K562 (cell line): Measurements from ENCODE around the gene AIFM3. TPM values are rescaled to one million over a fixed set of nuclear protein-coding genes. Genes with fewer than 3 reads are reported as not detected.
A peak's percentile ranks its signal among the peaks of the same experiment; 100 is the strongest.

Experiments
- CHCHD3 ChIP-seq: fragments of 250-450 bp; sonication (Bioruptor Pico); IDR thresholded peaks from 2 replicates; pipeline ENCODE4 v2.1.2; 2022; ENCODE audit warnings: mild to moderate bottlenecking
- CHD2 ChIP-seq: IDR thresholded peaks from 2 replicates; pipeline ENCODE4 v1.6.1; 2011; ENCODE audit warnings: low read depth, low read length
- CREB1 ChIP-seq, 2 experiments: sonication (generic) in 1 of 2; formaldehyde crosslinking in 1 of 2; IDR thresholded peaks; 2 replicates each; pipeline versions ENCODE4 v1.6.1 to v1.8.0; 2012 to 2022; ENCODE audit warnings: inconsistent platforms in 1 of 2, mild to moderate bottlenecking in 1 of 2, missing genetic modification reagents in 1 of 2, moderate library complexity in 1 of 2
- EP300 ChIP-seq: IDR thresholded peaks from 2 replicates; pipeline ENCODE4 v1.6.1; 2012; ENCODE audit warnings: low read length, improper control_type of control experiment
- ILK ChIP-seq: fragments of 450-650 bp; IDR thresholded peaks from 2 replicates; pipeline ENCODE4 v1.6.1; 2016; ENCODE audit warnings: missing genetic modification characterization, low read depth, mild to moderate bottlenecking, missing compliant biosample characterization, moderate library complexity, borderline replicate concordance
- KDM5B ChIP-seq: fragments of 200-600 bp; sonication (generic); IDR thresholded peaks from 2 replicates; pipeline ENCODE4 v1.6.1; 2012; ENCODE audit warnings: low read depth, mild to moderate bottlenecking, moderate library complexity, low read length, control low read depth, inconsistent platforms; ENCODE audit not compliant: insufficient replicate concordance
- LCOR ChIP-seq: sonication (generic); formaldehyde crosslinking; IDR thresholded peaks from 2 replicates; pipeline ENCODE4 v1.8.0; 2022; ENCODE audit warnings: mild to moderate bottlenecking, missing genetic modification reagents
- MAFF ChIP-seq: IDR thresholded peaks from 2 replicates; pipeline ENCODE4 v1.6.1; 2012; ENCODE audit warnings: low read length, improper control_type of control experiment
- POLR2H ChIP-seq: IDR thresholded peaks from 2 replicates; pipeline ENCODE4 v1.6.1; 2016; ENCODE audit warnings: missing genetic modification characterization, low read depth, mild to moderate bottlenecking, control low read depth, missing compliant biosample characterization, moderate library complexity
- RBM25 ChIP-seq: fragments of 200-400 bp; formaldehyde crosslinking; IDR thresholded peaks from 2 replicates; pipeline ENCODE4 v1.6.1; 2018; ENCODE audit warnings: low read length, low read depth, moderate library complexity; ENCODE audit not compliant: severe bottlenecking
- SPI1 ChIP-seq: IDR thresholded peaks from 2 replicates; pipeline ENCODE4 v1.6.1; 2011; ENCODE audit warnings: low read depth, low read length, control low read depth, borderline replicate concordance
- TRIM28 ChIP-seq: fragments of 450-650 bp; IDR thresholded peaks from 2 replicates; pipeline ENCODE4 v1.6.1; 2017
- ZC3H4 ChIP-seq: sonication (generic); formaldehyde crosslinking; IDR thresholded peaks from 2 replicates; pipeline ENCODE4 v1.9.0; 2021; ENCODE audit warnings: missing genetic modification reagents, borderline replicate concordance
- ZFX ChIP-seq: sonication (generic); formaldehyde crosslinking; IDR thresholded peaks from 2 replicates; pipeline ENCODE4 v1.8.0; 2022; ENCODE audit warnings: mild to moderate bottlenecking, missing genetic modification reagents, moderate library complexity
- ZKSCAN8 ChIP-seq: fragments of 200-800 bp; sonication (Bioruptor generic); IDR thresholded peaks from 2 replicates; pipeline ENCODE4 v1.6.1; 2016; ENCODE audit warnings: missing genetic modification characterization, missing compliant biosample characterization
- ZNF175 ChIP-seq: fragments of 200-800 bp; sonication (Bioruptor generic); IDR thresholded peaks from 2 replicates; pipeline ENCODE4 v1.6.1; 2016; ENCODE audit warnings: low read depth, mild to moderate bottlenecking, missing genetic modification characterization, missing compliant biosample characterization
- ZNF41 ChIP-seq: fragments of 250-450 bp; sonication (Bioruptor Pico); conservative IDR thresholded peaks from 2 replicates; pipeline ENCODE4 v1.4.0; 2020; ENCODE audit warnings: mild to moderate bottlenecking
- ZNF444 ChIP-seq: fragments of 250-450 bp; sonication (Bioruptor Pico); IDR thresholded peaks from 2 replicates; pipeline ENCODE4 v1.4.0; 2020; ENCODE audit warnings: mild to moderate bottlenecking, moderate library complexity
- ZNF561 ChIP-seq: fragments of 450-650 bp; formaldehyde crosslinking; conservative IDR thresholded peaks from 2 replicates; pipeline ENCODE4 v1.4.0; 2020; ENCODE audit warnings: mild to moderate bottlenecking, moderate library complexity
- ZNF764 ChIP-seq: fragments of 250-450 bp; sonication (Bioruptor Pico); IDR thresholded peaks from 2 replicates; pipeline ENCODE4 v1.4.0; 2020; ENCODE audit warnings: low read depth, mild to moderate bottlenecking, moderate library complexity
- ZZZ3 ChIP-seq: fragments of 450-650 bp; IDR thresholded peaks from 2 replicates; pipeline ENCODE4 v1.6.1; 2016; ENCODE audit warnings: antibody characterized with exemption, mild to moderate bottlenecking, moderate library complexity
- polyA plus RNA-seq, 8 experiments: library from polyadenylated mRNA; depleted of rRNA in 4 of 8; stranded (reverse) in 5 of 8; unstranded in 3 of 8; fragments of >200 nt; fragmentation: Nextera tagmentation in 2 of 8; fragmentation: Illumina TruSeq in 1 of 8; extraction: Ambion mirVana in 2 of 8; extraction: Trizol in 1 of 8; gene quantifications; 2 replicates each; pipeline versions ENCODE4 v1.2.1 to v1.2.3, GENCODE V29; 2011 to 2014; ENCODE audit warnings: inconsistent platforms in 1 of 8, missing spikeins in 1 of 8
- total RNA-seq, 7 experiments: library from RNA; depleted of rRNA in 6 of 7; stranded (reverse); fragments of >200 nt in 6 of 7; fragmentation: Illumina TruSeq in 2 of 7; extraction: Trizol in 2 of 7; gene quantifications; 2 replicates each; pipeline versions ENCODE4 v1.2.1 to v1.2.3, GENCODE V29; 2011 to 2021; ENCODE audit warnings: low replicate concordance in 1 of 7
- TF ChIP-seq, protein P1 (sequence below): sonication (generic); formaldehyde crosslinking; IDR thresholded peaks from 2 replicates; pipeline ENCODE4 v1.8.0; 2022; ENCODE audit warnings: missing genetic modification reagents, mild to moderate bottlenecking, borderline replicate concordance
- TF ChIP-seq, protein P2 (sequence below): fragments of 250-450 bp; sonication (Bioruptor Pico); IDR thresholded peaks from 2 replicates; pipeline ENCODE4 v1.4.0; 2020; ENCODE audit warnings: mild to moderate bottlenecking, moderate library complexity
- TF ChIP-seq, protein P3 (sequence below): sonication (generic); formaldehyde crosslinking; IDR thresholded peaks from 2 replicates; pipeline ENCODE4 v1.8.0; 2022; ENCODE audit warnings: missing genetic modification reagents, mild to moderate bottlenecking, moderate library complexity, borderline replicate concordance

Gene AIFM3
- total and polyA plus RNA-seq, 9 of the 15 experiments (the other 6 are each of a cell fraction or from before 2014, with no cell fraction given), result 0.03 to 0.20 (median 0.07) TPM; not detected in 1

DNA sequence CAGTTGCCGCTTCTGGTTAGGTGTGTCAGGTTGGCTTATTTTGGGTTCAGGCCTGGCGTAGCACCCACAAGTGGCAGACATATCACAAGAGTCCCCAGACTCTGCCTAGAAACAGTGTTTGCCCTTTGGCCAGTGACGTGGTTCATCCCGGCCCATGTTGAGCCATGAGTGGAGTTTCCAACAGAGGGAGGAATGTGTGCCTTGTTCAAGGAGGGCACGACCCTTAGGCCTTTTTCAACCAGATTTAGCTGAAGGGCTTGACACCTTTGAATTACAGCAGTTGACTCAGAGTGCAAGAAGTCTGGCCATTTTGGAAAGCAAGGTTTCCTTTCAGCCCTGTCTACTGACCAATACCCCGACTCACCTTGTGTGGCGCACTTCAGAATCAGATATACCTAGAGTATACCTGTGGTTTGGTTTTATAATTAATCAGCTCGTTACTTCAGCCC is 15.1 kb upstream of the AIFM3 start (continued):
- TF ChIP-seq LCOR (0 out of 2 replicates have a peak, but pooled peaks have one; percentile 14), EP300 (no peak), RBM25 (no peak), ZNF444 (CRISPR knock-in tag) (no peak), ZC3H4 (peak; percentile 80; the same call in 1 of the 2 replicates), ZNF764 (CRISPR knock-in tag) (no peak), POLR2H (tag) (no peak), ZZZ3 (no peak), ZNF41 (no peak), CREB1 (IDR thresholded peaks at IDR 0.05) (no peak), CREB1 (CRISPR knock-in tag; IDR thresholded peaks at IDR 0.05) (no peak), ZNF561 (CRISPR knock-in tag) (no peak), ILK (tag) (no peak), CHCHD3 (CRISPR knock-in tag) (no peak), ZKSCAN8 (no peak), MAFF (no peak), CHD2 (no peak), ZFX (CRISPR knock-in tag) (no peak), ZNF175 (CRISPR knock-in tag) (no peak), SPI1 (no peak), KDM5B (peak; percentile 51), TRIM28 (no peak)
- TF ChIP-seq, protein P1, sequence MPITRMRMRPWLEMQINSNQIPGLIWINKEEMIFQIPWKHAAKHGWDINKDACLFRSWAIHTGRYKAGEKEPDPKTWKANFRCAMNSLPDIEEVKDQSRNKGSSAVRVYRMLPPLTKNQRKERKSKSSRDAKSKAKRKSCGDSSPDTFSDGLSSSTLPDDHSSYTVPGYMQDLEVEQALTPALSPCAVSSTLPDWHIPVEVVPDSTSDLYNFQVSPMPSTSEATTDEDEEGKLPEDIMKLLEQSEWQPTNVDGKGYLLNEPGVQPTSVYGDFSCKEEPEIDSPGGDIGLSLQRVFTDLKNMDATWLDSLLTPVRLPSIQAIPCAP (CRISPR knock-in tag), result no peak
- TF ChIP-seq, protein P2, sequence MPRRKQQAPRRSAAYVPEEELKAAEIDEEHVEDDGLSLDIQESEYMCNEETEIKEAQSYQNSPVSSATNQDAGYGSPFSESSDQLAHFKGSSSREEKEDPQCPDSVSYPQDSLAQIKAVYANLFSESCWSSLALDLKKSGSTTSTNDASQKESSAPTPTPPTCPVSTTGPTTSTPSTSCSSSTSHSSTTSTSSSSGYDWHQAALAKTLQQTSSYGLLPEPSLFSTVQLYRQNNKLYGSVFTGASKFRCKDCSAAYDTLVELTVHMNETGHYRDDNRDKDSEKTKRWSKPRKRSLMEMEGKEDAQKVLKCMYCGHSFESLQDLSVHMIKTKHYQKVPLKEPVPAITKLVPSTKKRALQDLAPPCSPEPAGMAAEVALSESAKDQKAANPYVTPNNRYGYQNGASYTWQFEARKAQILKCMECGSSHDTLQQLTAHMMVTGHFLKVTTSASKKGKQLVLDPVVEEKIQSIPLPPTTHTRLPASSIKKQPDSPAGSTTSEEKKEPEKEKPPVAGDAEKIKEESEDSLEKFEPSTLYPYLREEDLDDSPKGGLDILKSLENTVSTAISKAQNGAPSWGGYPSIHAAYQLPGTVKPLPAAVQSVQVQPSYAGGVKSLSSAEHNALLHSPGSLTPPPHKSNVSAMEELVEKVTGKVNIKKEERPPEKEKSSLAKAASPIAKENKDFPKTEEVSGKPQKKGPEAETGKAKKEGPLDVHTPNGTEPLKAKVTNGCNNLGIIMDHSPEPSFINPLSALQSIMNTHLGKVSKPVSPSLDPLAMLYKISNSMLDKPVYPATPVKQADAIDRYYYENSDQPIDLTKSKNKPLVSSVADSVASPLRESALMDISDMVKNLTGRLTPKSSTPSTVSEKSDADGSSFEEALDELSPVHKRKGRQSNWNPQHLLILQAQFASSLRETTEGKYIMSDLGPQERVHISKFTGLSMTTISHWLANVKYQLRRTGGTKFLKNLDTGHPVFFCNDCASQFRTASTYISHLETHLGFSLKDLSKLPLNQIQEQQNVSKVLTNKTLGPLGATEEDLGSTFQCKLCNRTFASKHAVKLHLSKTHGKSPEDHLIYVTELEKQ (CRISPR knock-in tag), result no peak
- TF ChIP-seq, protein P3, sequence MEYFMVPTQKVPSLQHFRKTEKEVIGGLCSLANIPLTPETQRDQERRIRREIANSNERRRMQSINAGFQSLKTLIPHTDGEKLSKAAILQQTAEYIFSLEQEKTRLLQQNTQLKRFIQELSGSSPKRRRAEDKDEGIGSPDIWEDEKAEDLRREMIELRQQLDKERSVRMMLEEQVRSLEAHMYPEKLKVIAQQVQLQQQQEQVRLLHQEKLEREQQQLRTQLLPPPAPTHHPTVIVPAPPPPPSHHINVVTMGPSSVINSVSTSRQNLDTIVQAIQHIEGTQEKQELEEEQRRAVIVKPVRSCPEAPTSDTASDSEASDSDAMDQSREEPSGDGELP, result 0 out of 2 replicates have a peak, but pooled peaks have one; percentile 26
